CD4-positive, alpha-beta T cell (primary cell): ENCODE measurements around the gene RFPL2. TPM values are rescaled to one million over a fixed set of nuclear protein-coding genes. Genes with fewer than 3 reads are reported as not detected.

Experiments used
- ATAC-seq: fragments of 200-7000 bp; cut with Tn5 transposase; one replicate; pipeline ENCODE4 v1.10.0; 2022; ENCODE audit warnings: mild to moderate bottlenecking; ENCODE audit not compliant: poor library complexity
- CTCF ChIA-PET: fragments of 350-600 bp; sonication (Branson Sonifier 250); formaldehyde crosslinking; loops from one replicate; lab custom pipeline; 2021; ENCODE audit warnings: antibody characterized with exemption, inconsistent platforms; lab: Charles Lee
- POLR2A ChIA-PET: fragments of 350-600 bp; sonication (Branson Sonifier 250); formaldehyde crosslinking; loops from one replicate; lab custom pipeline; 2021; ENCODE audit warnings: antibody characterized with exemption, inconsistent platforms; lab: Charles Lee
- DNase-seq, 14 experiments: peaks; one replicate each; pipeline ENCODE4 v3.0.0-alpha.2; 2013 to 2020; ENCODE audit warnings: mixed read lengths in 2 of 14
- H3K27ac ChIP-seq, 2 donors: one replicate each; pipeline versions ENCODE4 v1.5.1 to v1.7.0; 2013; ENCODE audit warnings: low read length in 2 of 2, low read depth in 1 of 2, mild to moderate bottlenecking in 1 of 2
- H3K27me3 ChIP-seq, 2 experiments: 1 replicate in 1 of 2; 2 replicates in 1 of 2; pipeline versions ENCODE4 v1.6.1 to v1.7.0; 2013; ENCODE audit warnings: low read length in 2 of 2, control low read depth in 1 of 2, mild to moderate bottlenecking in 1 of 2, moderate library complexity in 1 of 2; ENCODE audit not compliant: insufficient read depth in 2 of 2, control insufficient read depth in 1 of 2
- H3K36me3 ChIP-seq: one replicate; pipeline ENCODE4 v1.6.1; 2013; ENCODE audit warnings: low read length, control low read depth; ENCODE audit not compliant: insufficient read depth
- H3K4me1 ChIP-seq: one replicate; pipeline ENCODE4 v1.6.1; 2013; ENCODE audit warnings: low read length, control low read depth; ENCODE audit not compliant: insufficient read depth
- H3K4me3 ChIP-seq: one replicate; pipeline ENCODE4 v1.5.1; 2013; ENCODE audit warnings: mild to moderate bottlenecking, low read length, moderate library complexity
- H3K9me3 ChIP-seq, 2 experiments: 1 replicate in 1 of 2; 2 replicates in 1 of 2; pipeline versions ENCODE4 v1.6.1 to v1.7.0; 2013; ENCODE audit warnings: low read length in 2 of 2, mild to moderate bottlenecking in 2 of 2, control low read depth in 1 of 2, moderate library complexity in 1 of 2; ENCODE audit not compliant: control insufficient read depth in 1 of 2, insufficient read depth in 1 of 2
- H3K27ac Mint-ChIP-seq: one replicate; pipeline ENCODE4 v1.8.0; 2020; ENCODE audit warnings: mixed read lengths
- H3K27me3 Mint-ChIP-seq: one replicate; pipeline ENCODE4 v1.8.0; 2021; ENCODE audit warnings: mixed read lengths
- H3K36me3 Mint-ChIP-seq: one replicate; pipeline ENCODE4 v1.8.0; 2021; ENCODE audit warnings: low read depth, mixed read lengths
- H3K4me1 Mint-ChIP-seq: one replicate; pipeline ENCODE4 v1.8.0; 2021; ENCODE audit warnings: low read depth, mixed read lengths
- H3K4me3 Mint-ChIP-seq: one replicate; pipeline ENCODE4 v1.8.0; 2020; ENCODE audit warnings: mild to moderate bottlenecking, mixed read lengths
- H3K9me3 Mint-ChIP-seq: one replicate; pipeline ENCODE4 v1.8.0; 2020; ENCODE audit warnings: mixed read lengths
- intact Hi-C, 2 experiments: fragments of 100-400 bp; cut with DNase I in 1 of 2; cut with micrococcal nuclease in 1 of 2; formaldehyde crosslinking; loops; one replicate each; pipeline versions ENCODE4 v1.15.1 to v1.9.0; 2023 to 2025; cut with DNase I, micrococcal nuclease
- polyA plus RNA-seq, 2 donors: library from polyadenylated mRNA; unstranded; fragments of 120-200 nt; gene quantifications; one replicate each; pipeline ENCODE4 v1.2.1, GENCODE V29; 2013
- total RNA-seq, 174 experiments: library from RNA in 2 of 174; stranded (reverse) in 2 of 174; gene quantifications; one replicate each; pipeline ENCODE4 v1.2.3 and lab custom pipeline; 2021 to 2026
- TF ChIP-seq, protein P1 (sequence below): fragments of 200-600 bp; IDR thresholded peaks from one replicate; pipeline ENCODE4 v1.8.0; 2022; ENCODE audit warnings: antibody characterized with exemption, mild to moderate bottlenecking

The RFPL2 gene
- total RNA-seq, result under 1 TPM; 0.30 to 0.47 TPM
- 1.3 TPM for polyA plus RNA-seq (2013, experiment 1 of 2)
- polyA plus RNA-seq (2013, experiment 2 of 2), result 1.4 TPM
- 0 to 1.9 (median 0.11) reads per million in 172 experiments for total RNA-seq (lab: John Stamatoyannopoulos, UW)

- DNase-seq, result peak in 9 of 14 experiments; percentile 22 to 76 (median 44)
- H3K27ac ChIP-seq, result no peak within 1 kb of the TSS
- Mint-ChIP-seq H3K27me3 (peaks cover 37% of the 10 kb centered on the region), H3K27ac (peak within 1 kb of the TSS; percentile 85), H3K4me3 (peak within 1 kb of the TSS; percentile 89), H3K9me3 (no peaks in the 10 kb centered on the region), H3K36me3 (no peaks in the 10 kb centered on the region), H3K4me1 (peaks cover 53% of the 10 kb centered on the region)
- TF ChIP-seq, protein P1, sequence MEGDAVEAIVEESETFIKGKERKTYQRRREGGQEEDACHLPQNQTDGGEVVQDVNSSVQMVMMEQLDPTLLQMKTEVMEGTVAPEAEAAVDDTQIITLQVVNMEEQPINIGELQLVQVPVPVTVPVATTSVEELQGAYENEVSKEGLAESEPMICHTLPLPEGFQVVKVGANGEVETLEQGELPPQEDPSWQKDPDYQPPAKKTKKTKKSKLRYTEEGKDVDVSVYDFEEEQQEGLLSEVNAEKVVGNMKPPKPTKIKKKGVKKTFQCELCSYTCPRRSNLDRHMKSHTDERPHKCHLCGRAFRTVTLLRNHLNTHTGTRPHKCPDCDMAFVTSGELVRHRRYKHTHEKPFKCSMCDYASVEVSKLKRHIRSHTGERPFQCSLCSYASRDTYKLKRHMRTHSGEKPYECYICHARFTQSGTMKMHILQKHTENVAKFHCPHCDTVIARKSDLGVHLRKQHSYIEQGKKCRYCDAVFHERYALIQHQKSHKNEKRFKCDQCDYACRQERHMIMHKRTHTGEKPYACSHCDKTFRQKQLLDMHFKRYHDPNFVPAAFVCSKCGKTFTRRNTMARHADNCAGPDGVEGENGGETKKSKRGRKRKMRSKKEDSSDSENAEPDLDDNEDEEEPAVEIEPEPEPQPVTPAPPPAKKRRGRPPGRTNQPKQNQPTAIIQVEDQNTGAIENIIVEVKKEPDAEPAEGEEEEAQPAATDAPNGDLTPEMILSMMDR, result no peak
- ChIA-PET POLR2A (no interaction called here), CTCF (no interaction called here)
- H3K36me3 ChIP-seq, result no peaks in the 10 kb centered on the region
- H3K4me3 ChIP-seq, result peak within 1 kb of the TSS; percentile 58
- peaks cover 9% of the 10 kb centered on the region in 2 experiments for H3K27me3 ChIP-seq
- intact Hi-C loops, result loop anchor here in 1 of 2 experiments (5.0 kb wide), 4 partner anchors 62 to 543 kb away; partner anchors contain the start of genes FBXO7 and PISD
- ATAC-seq, result peak; percentile 80
- peaks cover 66% of the 10 kb centered on the region for H3K4me1 ChIP-seq
- H3K9me3 ChIP-seq, result peaks cover 0 to 3% of the 10 kb centered on the region in 2 experiments
These were observed at the start of gene RFPL2 for GRCh38 chr22:32204856-32205722. Gene RFPL2 (minus strand): TSS chr22:32205073. CDS start chr22:32202451, 2,622 bp downstream.

- no peak for DNase-seq
- no peak overlapping the region for H3K27ac ChIP-seq
- peaks cover 0 to 6% of the 10 kb centered on the region in 2 experiments for H3K27me3 ChIP-seq
- intact Hi-C loops, result no loop called here
- H3K4me1 ChIP-seq, result no peaks in the 10 kb centered on the region
- no peak for ATAC-seq
- Mint-ChIP-seq H3K27me3 (peaks cover 43% of the 10 kb centered on the region), H3K36me3 (no peaks in the 10 kb centered on the region), H3K27ac (no peak overlapping the region), H3K4me3 (no peak overlapping the region), H3K9me3 (peaks cover 3% of the 10 kb centered on the region), H3K4me1 (no peaks in the 10 kb centered on the region)
- H3K9me3 ChIP-seq, result no peaks in the 10 kb centered on the region
- H3K4me3 ChIP-seq, result no peak overlapping the region
- ChIA-PET CTCF (interaction anchor here (1.1 kb wide), 1 partner anchor 17 kb away, joined by 4 read pairs; no protein-coding TSS in a partner anchor), POLR2A (no interaction called here)
- no peaks in the 10 kb centered on the region for H3K36me3 ChIP-seq
- TF ChIP-seq, protein P1, result no peak
These were observed 44.4 kb upstream of the RFPL2 start for GRCh38 chr22:32249231-32249630.

DNA sequence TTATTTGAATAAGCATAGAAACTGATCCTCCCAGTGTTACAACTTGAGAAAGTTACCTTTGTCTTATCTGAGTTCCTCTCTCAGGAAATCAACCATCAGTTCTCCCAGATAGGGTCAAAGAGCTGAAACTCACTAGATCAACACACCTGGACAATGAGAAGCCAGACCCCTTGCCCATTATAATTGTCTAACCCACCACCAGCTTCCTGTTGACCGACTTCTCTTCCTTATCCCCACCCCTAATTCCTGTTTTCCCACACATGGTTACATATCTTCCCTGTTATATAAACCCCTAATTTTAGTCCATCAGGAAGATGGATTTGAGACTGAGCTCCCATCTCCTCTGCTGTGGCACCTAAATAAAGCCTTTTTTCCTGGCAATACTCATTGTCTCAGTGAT, 43.4 kb upstream of the RFPL2 start:
- TF ChIP-seq, protein P1, result no peak
- DNase-seq (no peak), ATAC-seq (no peak)
- H3K4me3 Mint-ChIP-seq, result no peak overlapping the region
- CTCF ChIA-PET, result no interaction called here
- H3K36me3 Mint-ChIP-seq, result no peaks in the 10 kb centered on the region
- no peak overlapping the region for H3K27ac Mint-ChIP-seq
- Histone ChIP-seq H3K9me3 (no peaks in the 10 kb centered on the region), H3K4me3 (no peak overlapping the region), H3K36me3 (no peaks in the 10 kb centered on the region), H3K4me1 (no peaks in the 10 kb centered on the region), H3K27me3 (peaks cover 0 to 6% of the 10 kb centered on the region in 2 experiments), H3K27ac (no peak overlapping the region)
- H3K4me1 Mint-ChIP-seq, result no peaks in the 10 kb centered on the region
- POLR2A ChIA-PET, result no interaction called here
- H3K27me3 Mint-ChIP-seq, result peaks cover 41% of the 10 kb centered on the region
- H3K9me3 Mint-ChIP-seq, result peaks cover 3% of the 10 kb centered on the region
- intact Hi-C loops, result no loop called here
